HepG2 (cell line): ENCODE results near the gene TCF19. TPM values are rescaled to one million over a fixed set of nuclear protein-coding genes. Genes with fewer than 3 reads are reported as not detected.

Experiments
- GATA4 ChIP-seq: sonication (generic); IDR thresholded peaks from 2 replicates; pipeline ENCODE4 v1.6.1; 2016; ENCODE audit warnings: antibody characterized with exemption, low read depth, borderline replicate concordance
- GPN1 ChIP-seq: sonication (generic); formaldehyde crosslinking; IDR thresholded peaks from 2 replicates; pipeline ENCODE4 v1.5.1; 2020; ENCODE audit warnings: missing genetic modification reagents, borderline replicate concordance
- HNRNPL ChIP-seq: fragments of 200-400 bp; formaldehyde crosslinking; IDR thresholded peaks from 2 replicates; pipeline ENCODE4 v1.6.1; 2017; ENCODE audit warnings: mild to moderate bottlenecking, low read depth, low read length
- KAT2B ChIP-seq: fragments of 150-350 bp; IDR thresholded peaks from 2 replicates; pipeline ENCODE4 v1.6.1; 2014; ENCODE audit warnings: low read depth, low read length, borderline replicate concordance
- KMT2B ChIP-seq: IDR thresholded peaks from 2 replicates; pipeline ENCODE4 v1.6.1; 2016; ENCODE audit warnings: missing genetic modification reagents, missing compliant biosample characterization
- MLX ChIP-seq: IDR thresholded peaks from 2 replicates; pipeline ENCODE4 v1.6.1; 2016
- RAD51 ChIP-seq: fragments of 450-650 bp; IDR thresholded peaks from 2 replicates; pipeline ENCODE4 v1.6.1; 2016; ENCODE audit warnings: borderline replicate concordance
- SAFB2 ChIP-seq: sonication (generic); formaldehyde crosslinking; IDR thresholded peaks from 2 replicates; pipeline ENCODE4 v1.5.1; 2020; ENCODE audit warnings: missing genetic modification reagents, low read depth, mild to moderate bottlenecking, borderline replicate concordance
- SOX5 ChIP-seq: IDR thresholded peaks from 2 replicates; pipeline ENCODE4 v1.6.1; 2016; ENCODE audit warnings: borderline replicate concordance
- SYNCRIP ChIP-seq: fragments of 200-400 bp; formaldehyde crosslinking; IDR thresholded peaks from 2 replicates; pipeline ENCODE4 v1.6.1; 2018; ENCODE audit warnings: mild to moderate bottlenecking, low read depth, low read length; ENCODE audit not compliant: insufficient read depth
- TGIF2 ChIP-seq: IDR thresholded peaks from 2 replicates; pipeline ENCODE4 v1.6.1; 2016; ENCODE audit warnings: control low read depth, missing compliant biosample characterization
- ZFP36L1 ChIP-seq: sonication (generic); formaldehyde crosslinking; IDR thresholded peaks from 2 replicates; pipeline ENCODE4 v1.8.0; 2022; ENCODE audit warnings: mild to moderate bottlenecking, missing genetic modification reagents, moderate library complexity
- ZMAT3 ChIP-seq: sonication (generic); formaldehyde crosslinking; conservative IDR thresholded peaks from 2 replicates; pipeline ENCODE4 v1.7.0; 2021; ENCODE audit warnings: missing genetic modification reagents
- ZMYM4 ChIP-seq: sonication (generic); formaldehyde crosslinking; IDR thresholded peaks from 2 replicates; pipeline ENCODE4 v1.8.1; 2023; ENCODE audit warnings: mild to moderate bottlenecking, missing genetic modification reagents
- ZNF329 ChIP-seq: sonication (generic); formaldehyde crosslinking; IDR thresholded peaks from 2 replicates; pipeline ENCODE4 v1.9.0; 2021; ENCODE audit warnings: low read depth, mild to moderate bottlenecking, missing genetic modification reagents
- ZNF430 ChIP-seq: sonication (generic); formaldehyde crosslinking; IDR thresholded peaks from 2 replicates; pipeline ENCODE4 v1.9.0; 2021; ENCODE audit warnings: mild to moderate bottlenecking, missing genetic modification reagents
- ZNF552 ChIP-seq: sonication (generic); formaldehyde crosslinking; IDR thresholded peaks from 2 replicates; pipeline ENCODE4 v1.9.0; 2022; ENCODE audit warnings: missing genetic modification reagents, mild to moderate bottlenecking, borderline replicate concordance
- ZSCAN21 ChIP-seq: sonication (generic); formaldehyde crosslinking; IDR thresholded peaks from 2 replicates; pipeline ENCODE4 v1.8.0; 2022; ENCODE audit warnings: mild to moderate bottlenecking, missing genetic modification reagents, moderate library complexity, borderline replicate concordance
- polyA plus RNA-seq, 8 experiments: library from polyadenylated mRNA; depleted of rRNA in 3 of 8; stranded (reverse) in 7 of 8; unstranded in 1 of 8; fragments of >200 nt; fragmentation: Illumina TruSeq in 4 of 8; extraction: Trizol in 4 of 8; gene quantifications; 2 replicates each; pipeline versions ENCODE4 v1.2.1 to v1.2.3, GENCODE V29; 2011 to 2016; ENCODE audit warnings: low read depth in 4 of 8, missing spikeins in 1 of 8, mixed read lengths in 1 of 8; ENCODE audit not compliant: insufficient read depth in 1 of 8
- total RNA-seq, 5 experiments: library from RNA; depleted of rRNA; stranded (reverse); fragments of >200 nt; fragmentation: Illumina TruSeq; extraction: Trizol; gene quantifications; 2 replicates each; pipeline ENCODE4 v1.2.3, GENCODE V29; 2016; ENCODE audit warnings: low read depth in 1 of 5
- TF ChIP-seq, protein P1 (sequence below), 2 experiments: sonication (generic) in 1 of 2; formaldehyde crosslinking in 1 of 2; IDR thresholded peaks; 2 replicates each; pipeline versions ENCODE4 v1.4.0 to v1.6.1; 2016 to 2020; ENCODE audit warnings: borderline replicate concordance in 1 of 2, low read depth in 1 of 2, mild to moderate bottlenecking in 1 of 2, missing genetic modification reagents in 1 of 2
- TF ChIP-seq, protein P2 (sequence below): IDR thresholded peaks from 2 replicates; pipeline ENCODE4 v1.4.0; 2020; ENCODE audit warnings: mild to moderate bottlenecking, missing genetic modification reagents

The TCF19 gene
- total and polyA plus RNA-seq, 2 of the 13 experiments (the other 11 are each of a cell fraction or from before 2014, with no cell fraction given): 4.9 to 22.2 TPM

DNA sequence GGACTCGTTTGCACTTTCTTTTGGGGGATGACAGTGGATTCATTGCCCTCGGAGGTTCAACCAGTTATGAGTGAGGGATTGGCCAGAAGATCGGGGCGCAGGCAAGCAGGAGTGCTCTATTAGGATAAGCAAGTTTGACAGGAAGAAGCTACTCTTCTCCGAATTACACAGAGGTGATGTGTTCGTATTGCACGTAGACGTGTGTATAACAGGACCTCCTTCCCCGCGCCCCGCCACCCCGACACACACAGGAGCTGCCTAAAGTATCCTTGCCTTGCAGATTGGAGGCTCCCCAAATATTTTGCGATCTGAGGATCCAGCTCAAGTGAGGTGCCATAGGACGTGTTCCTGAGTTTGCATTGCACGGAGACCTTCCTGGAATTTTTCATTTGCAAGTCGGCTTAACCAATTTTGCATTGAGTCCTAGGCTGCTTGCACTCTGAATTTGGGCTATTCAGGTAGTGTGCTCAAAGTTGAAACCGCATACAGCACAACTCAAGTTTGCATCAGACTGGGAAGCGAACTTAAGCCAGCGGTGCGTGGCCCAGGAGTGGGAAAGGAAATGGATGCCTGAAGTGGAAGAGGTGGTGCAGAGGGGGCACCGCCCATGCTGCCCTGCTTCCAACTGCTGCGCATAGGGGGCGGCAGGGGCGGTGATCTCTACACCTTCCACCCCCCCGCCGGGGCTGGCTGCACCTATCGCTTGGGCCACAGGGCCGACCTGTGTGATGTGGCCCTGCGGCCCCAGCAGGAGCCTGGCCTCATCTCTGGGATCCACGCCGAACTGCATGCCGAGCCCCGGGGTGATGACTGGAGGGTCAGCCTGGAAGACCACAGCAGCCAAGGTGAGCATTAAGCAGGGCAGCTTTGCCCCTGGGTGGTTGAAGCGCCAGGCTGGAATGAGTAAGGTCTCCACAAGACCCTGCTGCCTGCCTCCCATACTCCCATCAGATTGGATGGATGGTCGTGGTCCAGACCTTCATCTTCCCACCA lies 770 bp downstream of the TCF19 start (continued):
- TF ChIP-seq, protein P1, sequence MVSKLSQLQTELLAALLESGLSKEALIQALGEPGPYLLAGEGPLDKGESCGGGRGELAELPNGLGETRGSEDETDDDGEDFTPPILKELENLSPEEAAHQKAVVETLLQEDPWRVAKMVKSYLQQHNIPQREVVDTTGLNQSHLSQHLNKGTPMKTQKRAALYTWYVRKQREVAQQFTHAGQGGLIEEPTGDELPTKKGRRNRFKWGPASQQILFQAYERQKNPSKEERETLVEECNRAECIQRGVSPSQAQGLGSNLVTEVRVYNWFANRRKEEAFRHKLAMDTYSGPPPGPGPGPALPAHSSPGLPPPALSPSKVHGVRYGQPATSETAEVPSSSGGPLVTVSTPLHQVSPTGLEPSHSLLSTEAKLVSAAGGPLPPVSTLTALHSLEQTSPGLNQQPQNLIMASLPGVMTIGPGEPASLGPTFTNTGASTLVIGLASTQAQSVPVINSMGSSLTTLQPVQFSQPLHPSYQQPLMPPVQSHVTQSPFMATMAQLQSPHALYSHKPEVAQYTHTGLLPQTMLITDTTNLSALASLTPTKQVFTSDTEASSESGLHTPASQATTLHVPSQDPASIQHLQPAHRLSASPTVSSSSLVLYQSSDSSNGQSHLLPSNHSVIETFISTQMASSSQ (IDR thresholded peaks at IDR 0.05; ENCODE audit: low read depth): no peak
- TF ChIP-seq, protein P1 (CRISPR knock-in tag; IDR thresholded peaks at IDR 0.05; ENCODE audit: borderline replicate concordance): no peak
- TF ChIP-seq GPN1 (CRISPR knock-in tag) (no peak), KAT2B (no peak), ZNF329 (CRISPR knock-in tag) (0 out of 2 replicates have a peak, but pooled peaks have one; percentile 56), MLX (CRISPR knock-in tag) (no peak), SYNCRIP (no peak), TGIF2 (CRISPR knock-in tag) (no peak), ZMAT3 (CRISPR knock-in tag) (no peak; the same call in 1 of the 2 replicates), ZFP36L1 (CRISPR knock-in tag) (no peak), HNRNPL (0 out of 2 replicates have a peak, but pooled peaks have one; percentile 69), ZNF552 (CRISPR knock-in tag) (no peak), ZNF430 (no peak), ZMYM4 (CRISPR knock-in tag) (no peak), SAFB2 (CRISPR knock-in tag) (no peak), ZSCAN21 (CRISPR knock-in tag) (no peak), GATA4 (no peak), RAD51 (no peak), KMT2B (CRISPR knock-in tag) (0 out of 2 replicates have a peak, but pooled peaks have one; percentile 36), SOX5 (CRISPR knock-in tag) (no peak)
- TF ChIP-seq, protein P2, sequence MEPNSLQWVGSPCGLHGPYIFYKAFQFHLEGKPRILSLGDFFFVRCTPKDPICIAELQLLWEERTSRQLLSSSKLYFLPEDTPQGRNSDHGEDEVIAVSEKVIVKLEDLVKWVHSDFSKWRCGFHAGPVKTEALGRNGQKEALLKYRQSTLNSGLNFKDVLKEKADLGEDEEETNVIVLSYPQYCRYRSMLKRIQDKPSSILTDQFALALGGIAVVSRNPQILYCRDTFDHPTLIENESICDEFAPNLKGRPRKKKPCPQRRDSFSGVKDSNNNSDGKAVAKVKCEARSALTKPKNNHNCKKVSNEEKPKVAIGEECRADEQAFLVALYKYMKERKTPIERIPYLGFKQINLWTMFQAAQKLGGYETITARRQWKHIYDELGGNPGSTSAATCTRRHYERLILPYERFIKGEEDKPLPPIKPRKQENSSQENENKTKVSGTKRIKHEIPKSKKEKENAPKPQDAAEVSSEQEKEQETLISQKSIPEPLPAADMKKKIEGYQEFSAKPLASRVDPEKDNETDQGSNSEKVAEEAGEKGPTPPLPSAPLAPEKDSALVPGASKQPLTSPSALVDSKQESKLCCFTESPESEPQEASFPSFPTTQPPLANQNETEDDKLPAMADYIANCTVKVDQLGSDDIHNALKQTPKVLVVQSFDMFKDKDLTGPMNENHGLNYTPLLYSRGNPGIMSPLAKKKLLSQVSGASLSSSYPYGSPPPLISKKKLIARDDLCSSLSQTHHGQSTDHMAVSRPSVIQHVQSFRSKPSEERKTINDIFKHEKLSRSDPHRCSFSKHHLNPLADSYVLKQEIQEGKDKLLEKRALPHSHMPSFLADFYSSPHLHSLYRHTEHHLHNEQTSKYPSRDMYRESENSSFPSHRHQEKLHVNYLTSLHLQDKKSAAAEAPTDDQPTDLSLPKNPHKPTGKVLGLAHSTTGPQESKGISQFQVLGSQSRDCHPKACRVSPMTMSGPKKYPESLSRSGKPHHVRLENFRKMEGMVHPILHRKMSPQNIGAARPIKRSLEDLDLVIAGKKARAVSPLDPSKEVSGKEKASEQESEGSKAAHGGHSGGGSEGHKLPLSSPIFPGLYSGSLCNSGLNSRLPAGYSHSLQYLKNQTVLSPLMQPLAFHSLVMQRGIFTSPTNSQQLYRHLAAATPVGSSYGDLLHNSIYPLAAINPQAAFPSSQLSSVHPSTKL: no peak
